Keratinocyte (primary cell): ENCODE data around the gene NR3C2. TPM values are rescaled to one million over a fixed set of nuclear protein-coding genes. Genes with fewer than 3 reads are reported as not detected.

Experiments used
- DNase-seq: peaks from one replicate; pipeline ENCODE4 v3.0.0-alpha.2; 2011; ENCODE audit warnings: low read depth, missing footprints, low spot score
- FAIRE-seq: peaks from 2 replicates; lab custom pipeline; 2011; peaks lifted over from hg19 to GRCh38; lab: Jason Lieb, UNC
- H2AFZ ChIP-seq: 2 replicates; pipeline ENCODE4 v1.6.0; 2012; ENCODE audit warnings: low read length, control low read depth, inconsistent platforms; ENCODE audit not compliant: control insufficient read depth
- H3K27ac ChIP-seq: 2 replicates; pipeline ENCODE4 v1.5.1; 2011; ENCODE audit warnings: low read length; ENCODE audit not compliant: control insufficient read depth, insufficient read depth
- H3K27me3 ChIP-seq: 3 replicates; pipeline ENCODE4 v1.6.0; 2011; ENCODE audit warnings: low read length; ENCODE audit not compliant: control insufficient read depth, insufficient read depth; ENCODE audit errors: extremely low read depth
- H3K36me3 ChIP-seq, 2 experiments: 2 replicates in 1 of 2; 3 replicates in 1 of 2; pipeline ENCODE4 v1.5.1; 2011; ENCODE audit warnings: low read length in 2 of 2, mild to moderate bottlenecking in 1 of 2; ENCODE audit not compliant: control insufficient read depth in 2 of 2, insufficient read depth in 2 of 2; ENCODE audit errors: extremely low read depth in 1 of 2
- H3K4me1 ChIP-seq: 3 replicates; pipeline ENCODE4 v1.5.1; 2011; ENCODE audit warnings: low read length; ENCODE audit not compliant: control insufficient read depth, insufficient read depth; ENCODE audit errors: extremely low read depth
- H3K4me2 ChIP-seq: 3 replicates; pipeline ENCODE4 v1.6.0; 2011; ENCODE audit warnings: low read depth, low read length; ENCODE audit not compliant: control insufficient read depth, insufficient read depth; ENCODE audit errors: extremely low read depth
- H3K4me3 ChIP-seq, 3 experiments: fragments of 200-600 bp in 1 of 3; sonication (generic) in 1 of 3; 2 replicates in 2 of 3; 3 replicates in 1 of 3; pipeline ENCODE4 v1.5.1; 2011 to 2016; ENCODE audit warnings: low read length in 3 of 3, mild to moderate bottlenecking in 3 of 3, control low read depth in 2 of 3, inconsistent platforms in 1 of 3, low read depth in 1 of 3, mixed read lengths in 1 of 3, mixed run types in 1 of 3, moderate library complexity in 1 of 3; ENCODE audit not compliant: control insufficient read depth in 2 of 3, insufficient read depth in 2 of 3; ENCODE audit errors: extremely low read depth in 1 of 3
- H3K79me2 ChIP-seq: 2 replicates; pipeline ENCODE4 v1.6.0; 2012; ENCODE audit warnings: low read length; ENCODE audit not compliant: control insufficient read depth, insufficient read depth
- H3K9ac ChIP-seq: 3 replicates; pipeline ENCODE4 v1.6.0; 2011; ENCODE audit warnings: low read length; ENCODE audit not compliant: control insufficient read depth, insufficient read depth; ENCODE audit errors: extremely low read depth
- H3K9me1 ChIP-seq: 3 replicates; pipeline ENCODE4 v1.6.0; 2011; ENCODE audit warnings: low read length; ENCODE audit not compliant: control insufficient read depth, insufficient read depth; ENCODE audit errors: extremely low read depth
- H3K9me3 ChIP-seq: 2 replicates; pipeline ENCODE4 v1.5.1; 2012; ENCODE audit warnings: low read depth, low read length; ENCODE audit not compliant: control insufficient read depth
- H4K20me1 ChIP-seq: 3 replicates; pipeline ENCODE4 v1.6.0; 2011; ENCODE audit warnings: low read length; ENCODE audit not compliant: control insufficient read depth, insufficient read depth; ENCODE audit errors: extremely low read depth
- EZH2 ChIP-seq: IDR thresholded peaks from one replicate; pipeline ENCODE4 v1.6.1; 2012; ENCODE audit warnings: inconsistent platforms, mild to moderate bottlenecking, low read length, moderate library complexity
- dilution Hi-C: fragments of 300-500 bp; cut with MboI; formaldehyde crosslinking; loops from one replicate; pipeline ENCODE4 v1.7.0; 2020; ENCODE audit warnings: low sequenced_read_pairs; ENCODE audit not compliant: extremely low pct_ligation_motif_present
- polyA plus RNA-seq, 5 experiments: library from polyadenylated mRNA; depleted of rRNA in 3 of 5; stranded (reverse) in 3 of 5; stranded (forward) in 1 of 5; unstranded in 1 of 5; fragments of >200 nt; gene quantifications; 1 replicate in 1 of 5; 2 replicates in 3 of 5; 3 replicates in 1 of 5; pipeline versions ENCODE4 v1.2.1 to v1.2.3, GENCODE V29; 2011 to 2012; ENCODE audit warnings: missing spikeins in 2 of 5, low read depth in 1 of 5, low replicate concordance in 1 of 5
- TF ChIP-seq, protein P1 (sequence below), 3 experiments: IDR thresholded peaks in 1 of 3; conservative IDR thresholded peaks in 1 of 3; optimal IDR thresholded peaks in 1 of 3; 2 replicates in 2 of 3; 3 replicates in 1 of 3; pipeline versions ENCODE3 to v1.5.1; 2011; ENCODE audit warnings: low read length in 3 of 3, mild to moderate bottlenecking in 3 of 3, moderate library complexity in 2 of 3, control low read depth in 1 of 3, inconsistent platforms in 1 of 3; ENCODE audit not compliant: insufficient read depth in 2 of 3; ENCODE audit errors: extremely low read depth in 1 of 3

Gene NR3C2
- polyA plus RNA-seq, 1 donor (not counting 4 experiments of a cell fraction or from before 2014, with no cell fraction given) = 1.5 TPM

DNA sequence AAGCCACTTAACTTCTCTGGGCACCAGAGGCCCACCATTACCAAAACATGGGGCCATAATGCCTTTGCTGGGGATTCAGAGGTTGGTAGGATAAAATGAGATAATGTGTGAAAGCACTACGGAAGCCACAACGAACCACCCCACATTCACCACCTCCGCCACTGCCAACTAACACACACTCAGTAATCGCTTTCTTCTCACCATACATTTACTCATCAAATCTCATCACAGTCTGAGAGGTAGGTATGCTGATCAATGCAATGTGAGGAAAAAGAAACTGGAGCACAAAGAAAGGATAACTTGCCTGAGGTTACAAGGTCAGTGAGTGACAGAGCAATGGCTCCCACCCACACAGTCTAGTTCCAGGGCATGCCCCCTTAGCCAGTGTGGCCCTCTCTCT is 257.3 kb downstream of the NR3C2 start:
- dilution Hi-C loops = no loop called here
- no peak for DNase-seq
- TF ChIP-seq EZH2 = no peak
- TF ChIP-seq, protein P1, sequence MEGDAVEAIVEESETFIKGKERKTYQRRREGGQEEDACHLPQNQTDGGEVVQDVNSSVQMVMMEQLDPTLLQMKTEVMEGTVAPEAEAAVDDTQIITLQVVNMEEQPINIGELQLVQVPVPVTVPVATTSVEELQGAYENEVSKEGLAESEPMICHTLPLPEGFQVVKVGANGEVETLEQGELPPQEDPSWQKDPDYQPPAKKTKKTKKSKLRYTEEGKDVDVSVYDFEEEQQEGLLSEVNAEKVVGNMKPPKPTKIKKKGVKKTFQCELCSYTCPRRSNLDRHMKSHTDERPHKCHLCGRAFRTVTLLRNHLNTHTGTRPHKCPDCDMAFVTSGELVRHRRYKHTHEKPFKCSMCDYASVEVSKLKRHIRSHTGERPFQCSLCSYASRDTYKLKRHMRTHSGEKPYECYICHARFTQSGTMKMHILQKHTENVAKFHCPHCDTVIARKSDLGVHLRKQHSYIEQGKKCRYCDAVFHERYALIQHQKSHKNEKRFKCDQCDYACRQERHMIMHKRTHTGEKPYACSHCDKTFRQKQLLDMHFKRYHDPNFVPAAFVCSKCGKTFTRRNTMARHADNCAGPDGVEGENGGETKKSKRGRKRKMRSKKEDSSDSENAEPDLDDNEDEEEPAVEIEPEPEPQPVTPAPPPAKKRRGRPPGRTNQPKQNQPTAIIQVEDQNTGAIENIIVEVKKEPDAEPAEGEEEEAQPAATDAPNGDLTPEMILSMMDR (optimal IDR thresholded peaks at IDR 0.05 in 1 of 3, IDR thresholded peaks at IDR 0.05 in 1 of 3, conservative IDR thresholded peaks at IDR 0.05 in 1 of 3; ENCODE audit: extremely low read depth in 1 of 3, insufficient read depth in 2 of 3, low read length in 3 of 3) = no peak
- Histone ChIP-seq H3K4me3 (no peak overlapping the region), H3K27ac (no peak overlapping the region), H3K9ac (no peak overlapping the region), H3K36me3 (no peaks in the 10 kb centered on the region), H3K79me2 (no peaks in the 10 kb centered on the region), H4K20me1 (no peaks in the 10 kb centered on the region), H2AFZ (no peak overlapping the region), H3K9me1 (no peaks in the 10 kb centered on the region), H3K27me3 (no peaks in the 10 kb centered on the region), H3K4me2 (no peak overlapping the region), H3K9me3 (no peaks in the 10 kb centered on the region), H3K4me1 (no peaks in the 10 kb centered on the region)
- FAIRE-seq = no peak

DNA sequence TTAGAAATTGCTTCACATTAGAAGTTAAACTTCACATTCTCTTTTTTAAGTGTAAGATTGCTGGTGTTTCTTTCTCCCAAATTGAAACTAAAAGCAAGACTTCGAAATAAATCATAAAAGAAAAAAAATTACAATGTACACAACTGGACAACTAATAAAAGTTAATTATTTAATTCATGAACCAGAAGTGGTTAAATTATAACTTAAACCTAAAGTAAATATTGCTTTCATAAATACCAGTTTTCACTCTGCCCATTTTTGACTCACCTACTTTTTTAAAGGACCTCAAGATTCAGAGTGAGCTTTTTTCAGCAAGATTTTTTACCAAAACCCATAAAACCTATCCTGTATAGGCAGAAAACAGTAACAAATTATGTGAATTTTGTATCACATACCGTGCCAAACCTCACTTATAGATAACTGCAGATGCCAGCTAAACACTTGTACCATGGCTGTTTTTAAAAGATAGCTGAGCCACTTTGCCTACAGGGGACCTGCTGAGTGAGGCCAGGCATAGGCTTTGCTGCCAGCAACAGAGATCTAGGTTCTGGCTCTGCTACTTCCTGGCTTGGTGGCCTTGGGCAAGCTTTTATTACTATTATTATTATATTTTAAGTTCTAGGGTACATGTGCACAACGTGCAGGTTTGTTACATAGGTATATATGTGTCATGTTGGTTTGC is 259.8 kb downstream of the NR3C2 start:
- FAIRE-seq (no peak), DNase-seq (no peak)
- H3K9ac ChIP-seq = no peak overlapping the region
- TF ChIP-seq, protein P1 (optimal IDR thresholded peaks at IDR 0.05 in 1 of 3, IDR thresholded peaks at IDR 0.05 in 1 of 3, conservative IDR thresholded peaks at IDR 0.05 in 1 of 3; ENCODE audit: extremely low read depth in 1 of 3, insufficient read depth in 2 of 3, low read length in 3 of 3) = no peak
- TF ChIP-seq EZH2 = no peak
- H3K4me1 ChIP-seq = no peaks in the 10 kb centered on the region
- H3K9me1 ChIP-seq = no peaks in the 10 kb centered on the region
- no peak overlapping the region for H3K4me2 ChIP-seq
- no peaks in the 10 kb centered on the region for H3K79me2 ChIP-seq
- no peaks in the 10 kb centered on the region for H3K9me3 ChIP-seq
- H3K4me3 ChIP-seq = no peak overlapping the region
- no peaks in the 10 kb centered on the region for H3K36me3 ChIP-seq
- dilution Hi-C loops = no loop called here
- H2AFZ ChIP-seq = no peak overlapping the region
- H3K27ac ChIP-seq = no peak overlapping the region
- H3K27me3 ChIP-seq = no peaks in the 10 kb centered on the region
- H4K20me1 ChIP-seq = no peaks in the 10 kb centered on the region
